Osteoblast (primary cell): ENCODE results near the gene FURIN. TPM values are rescaled to one million over a fixed set of nuclear protein-coding genes. Genes with fewer than 3 reads are reported as not detected.

Experiments
- DNase-seq: peaks from one replicate; pipeline ENCODE4 v3.0.0; 2011; ENCODE audit warnings: low spot score, mixed read lengths; ENCODE audit not compliant: insufficient read length; ENCODE audit errors: missing footprints
- H2AFZ ChIP-seq: 2 replicates; pipeline ENCODE4 v1.6.0; 2011; ENCODE audit warnings: mild to moderate bottlenecking, low read length
- H3K27ac ChIP-seq: 2 replicates; pipeline ENCODE4 v1.5.1; 2011; ENCODE audit warnings: mild to moderate bottlenecking, low read depth, low read length, moderate library complexity
- H3K27me3 ChIP-seq: 2 replicates; pipeline ENCODE4 v1.6.0; 2012; ENCODE audit warnings: mild to moderate bottlenecking, control low read depth, inconsistent platforms, low read length, moderate library complexity; ENCODE audit not compliant: insufficient read depth
- H3K36me3 ChIP-seq: 2 replicates; pipeline ENCODE4 v1.5.1; 2011; ENCODE audit warnings: mild to moderate bottlenecking, low read length, control low read depth, moderate library complexity; ENCODE audit not compliant: insufficient read depth
- H3K4me1 ChIP-seq: 2 replicates; pipeline ENCODE4 v1.5.1; 2011; ENCODE audit warnings: mild to moderate bottlenecking, low read length, control low read depth, moderate library complexity; ENCODE audit not compliant: insufficient read depth
- H3K4me2 ChIP-seq: 2 replicates; pipeline ENCODE4 v1.6.0; 2011; ENCODE audit warnings: mild to moderate bottlenecking, low read length; ENCODE audit not compliant: insufficient read depth
- H3K4me3 ChIP-seq: fragments of 200-600 bp; sonication (generic); 3 replicates; pipeline ENCODE4 v1.5.1; 2012; ENCODE audit warnings: mild to moderate bottlenecking, low read length, inconsistent platforms; ENCODE audit not compliant: insufficient read depth
- H3K79me2 ChIP-seq: 2 replicates; pipeline ENCODE4 v1.6.0; 2012; ENCODE audit warnings: mild to moderate bottlenecking, low read length, control low read depth, inconsistent platforms; ENCODE audit not compliant: insufficient read depth
- H3K9me3 ChIP-seq: 2 replicates; pipeline ENCODE4 v1.5.1; 2011; ENCODE audit warnings: low read depth, low read length, control low read depth
- H4K20me1 ChIP-seq: 2 replicates; pipeline ENCODE4 v1.6.0; 2012; ENCODE audit warnings: mild to moderate bottlenecking, low read length, control low read depth; ENCODE audit not compliant: insufficient read depth
- total RNA-seq: library from RNA; depleted of rRNA; stranded (reverse); fragments of >200 nt; gene quantifications from 2 replicates; pipeline ENCODE4 v1.2.3, GENCODE V29; 2012
- TF ChIP-seq, protein P1 (sequence below): IDR thresholded peaks from 2 replicates; pipeline ENCODE4 v1.5.1; 2011; ENCODE audit warnings: mild to moderate bottlenecking, low read depth, low read length, moderate library complexity; ENCODE audit errors: extremely low read depth

The FURIN gene
- total RNA-seq, 1 donor, result 39.1 TPM

DNA sequence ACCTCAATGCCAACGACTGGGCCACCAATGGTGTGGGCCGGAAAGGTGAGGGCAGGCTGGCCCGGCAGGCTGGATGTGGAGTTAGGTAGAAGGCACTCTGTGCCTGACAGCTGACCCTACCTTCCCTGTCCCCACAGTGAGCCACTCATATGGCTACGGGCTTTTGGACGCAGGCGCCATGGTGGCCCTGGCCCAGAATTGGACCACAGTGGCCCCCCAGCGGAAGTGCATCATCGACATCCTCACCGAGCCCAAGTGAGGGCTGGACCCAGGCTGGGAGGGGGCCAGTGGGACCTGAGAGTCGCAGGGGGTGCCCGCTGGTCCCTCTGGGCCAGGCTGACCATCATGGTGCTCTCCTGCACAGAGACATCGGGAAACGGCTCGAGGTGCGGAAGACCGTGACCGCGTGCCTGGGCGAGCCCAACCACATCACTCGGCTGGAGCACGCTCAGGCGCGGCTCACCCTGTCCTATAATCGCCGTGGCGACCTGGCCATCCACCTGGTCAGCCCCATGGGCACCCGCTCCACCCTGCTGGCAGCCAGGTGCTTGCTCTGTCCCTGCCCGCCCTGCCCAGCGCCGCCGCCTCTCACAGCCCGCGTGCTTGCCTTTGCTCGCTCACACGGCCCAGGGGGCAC is 11.5 kb downstream of the FURIN start:
- TF ChIP-seq, protein P1, sequence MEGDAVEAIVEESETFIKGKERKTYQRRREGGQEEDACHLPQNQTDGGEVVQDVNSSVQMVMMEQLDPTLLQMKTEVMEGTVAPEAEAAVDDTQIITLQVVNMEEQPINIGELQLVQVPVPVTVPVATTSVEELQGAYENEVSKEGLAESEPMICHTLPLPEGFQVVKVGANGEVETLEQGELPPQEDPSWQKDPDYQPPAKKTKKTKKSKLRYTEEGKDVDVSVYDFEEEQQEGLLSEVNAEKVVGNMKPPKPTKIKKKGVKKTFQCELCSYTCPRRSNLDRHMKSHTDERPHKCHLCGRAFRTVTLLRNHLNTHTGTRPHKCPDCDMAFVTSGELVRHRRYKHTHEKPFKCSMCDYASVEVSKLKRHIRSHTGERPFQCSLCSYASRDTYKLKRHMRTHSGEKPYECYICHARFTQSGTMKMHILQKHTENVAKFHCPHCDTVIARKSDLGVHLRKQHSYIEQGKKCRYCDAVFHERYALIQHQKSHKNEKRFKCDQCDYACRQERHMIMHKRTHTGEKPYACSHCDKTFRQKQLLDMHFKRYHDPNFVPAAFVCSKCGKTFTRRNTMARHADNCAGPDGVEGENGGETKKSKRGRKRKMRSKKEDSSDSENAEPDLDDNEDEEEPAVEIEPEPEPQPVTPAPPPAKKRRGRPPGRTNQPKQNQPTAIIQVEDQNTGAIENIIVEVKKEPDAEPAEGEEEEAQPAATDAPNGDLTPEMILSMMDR, result no peak
- H3K27me3 ChIP-seq, result no peaks in the 10 kb centered on the region
- no peaks in the 10 kb centered on the region for H3K9me3 ChIP-seq
- no peak overlapping the region for H3K4me2 ChIP-seq
- H3K36me3 ChIP-seq, result peaks cover 56% of the 10 kb centered on the region
- peaks cover 11% of the 10 kb centered on the region for H3K4me1 ChIP-seq
- H2AFZ ChIP-seq, result no peak overlapping the region
- H3K79me2 ChIP-seq, result peaks cover 19% of the 10 kb centered on the region
- H3K27ac ChIP-seq, result no peak overlapping the region
- peaks cover 9% of the 10 kb centered on the region for H4K20me1 ChIP-seq
- H3K4me3 ChIP-seq, result no peak overlapping the region
- DNase-seq, result no peak

GRCh38 chr15:90880381-90881145 is 12.2 kb downstream of the FURIN start:
- peak; percentile 75 for DNase-seq
- TF ChIP-seq, protein P1, result no peak
- Histone ChIP-seq H2AFZ (no peak overlapping the region), H3K27me3 (no peaks in the 10 kb centered on the region), H3K4me1 (peaks cover 18% of the 10 kb centered on the region), H4K20me1 (peaks cover 4% of the 10 kb centered on the region), H3K79me2 (peaks cover 11% of the 10 kb centered on the region), H3K4me3 (no peak overlapping the region), H3K9me3 (no peaks in the 10 kb centered on the region), H3K27ac (no peak overlapping the region), H3K4me2 (no peak overlapping the region), H3K36me3 (peaks cover 56% of the 10 kb centered on the region)

- peaks cover 55% of the 10 kb centered on the region for H3K36me3 ChIP-seq
- no peak for DNase-seq
- H3K4me1 ChIP-seq, result peaks cover 25% of the 10 kb centered on the region
- no peaks in the 10 kb centered on the region for H3K27me3 ChIP-seq
- H3K4me3 ChIP-seq, result no peak overlapping the region
- no peak overlapping the region for H3K4me2 ChIP-seq
- peaks cover 6% of the 10 kb centered on the region for H3K79me2 ChIP-seq
- H4K20me1 ChIP-seq, result peaks cover 2% of the 10 kb centered on the region
- TF ChIP-seq, protein P1, result no peak
- no peak overlapping the region for H2AFZ ChIP-seq
- H3K9me3 ChIP-seq, result no peaks in the 10 kb centered on the region
- H3K27ac ChIP-seq, result no peak overlapping the region
Observed at GRCh38 chr15:90881181-90881977, 13.0 kb downstream of the FURIN start.
